ENCODE measurements around the gene ANKH. TPM values are rescaled to one million over a fixed set of nuclear protein-coding genes. Genes with fewer than 3 reads are reported as not detected.

Gene ANKH
- polyA plus RNA-seq, 1 donor, result 85.6 TPM

- no peaks in the 10 kb centered on the region for H3K9me3 ChIP-seq (ENCODE audit: control insufficient read depth, low read depth, low read length)
- WGBS (ENCODE audit: insufficient coverage, low lambda C conversion rate), result 97% methylated on average over 6 of the region's 6 CpGs
- no peaks in the 10 kb centered on the region for H3K27me3 ChIP-seq (ENCODE audit: control insufficient read depth, insufficient read depth, low read length)
- H3K27ac ChIP-seq (ENCODE audit: low read length), result no peak overlapping the region
- H3K4me1 ChIP-seq (ENCODE audit: control insufficient read depth, insufficient read depth, low read length), result no peaks in the 10 kb centered on the region
- no peak for DNase-seq
- H3K36me3 ChIP-seq (ENCODE audit: control insufficient read depth, insufficient read depth, low read length), result peaks cover 4% of the 10 kb centered on the region
- H3K4me3 ChIP-seq (ENCODE audit: low read length), result no peak overlapping the region
Observed at GRCh38 chr5:14816999-14817761, 54.4 kb downstream of the ANKH start.

GRCh38 chr5:14816374-14816998, 55.1 kb downstream of the ANKH start:
- no peak overlapping the region for H3K27ac ChIP-seq (ENCODE audit: low read length)
- H3K4me3 ChIP-seq (ENCODE audit: low read length), result no peak overlapping the region
- no peaks in the 10 kb centered on the region for H3K4me1 ChIP-seq (ENCODE audit: control insufficient read depth, insufficient read depth, low read length)
- H3K27me3 ChIP-seq (ENCODE audit: control insufficient read depth, insufficient read depth, low read length), result no peaks in the 10 kb centered on the region
- DNase-seq, result no peak
- H3K36me3 ChIP-seq (ENCODE audit: control insufficient read depth, insufficient read depth, low read length), result peaks cover 4% of the 10 kb centered on the region
- H3K9me3 ChIP-seq (ENCODE audit: control insufficient read depth, low read depth, low read length), result no peaks in the 10 kb centered on the region
- 79% methylated on average over 5 of the region's 11 CpGs for WGBS (ENCODE audit: insufficient coverage, low lambda C conversion rate)

- H3K36me3 ChIP-seq (ENCODE audit: control insufficient read depth, insufficient read depth, low read length), result no peaks in the 10 kb centered on the region
- no CpG with 5 or more reads among the region's 3 CpGs for WGBS (ENCODE audit: insufficient coverage, low lambda C conversion rate)
Observed at GRCh38 chr5:14813747-14814146, 57.8 kb downstream of the ANKH start.

GRCh38 chr5:14812166-14812565, 59.4 kb downstream of the ANKH start:
- Histone ChIP-seq H3K36me3 (ENCODE audit: control insufficient read depth, insufficient read depth, low read length) (no peaks in the 10 kb centered on the region), H3K9me3 (ENCODE audit: control insufficient read depth, low read depth, low read length) (no peaks in the 10 kb centered on the region), H3K27ac (ENCODE audit: low read length) (no peak overlapping the region), H3K4me1 (ENCODE audit: control insufficient read depth, insufficient read depth, low read length) (no peaks in the 10 kb centered on the region), H3K27me3 (ENCODE audit: control insufficient read depth, insufficient read depth, low read length) (no peaks in the 10 kb centered on the region), H3K4me3 (ENCODE audit: low read length) (no peak overlapping the region)
- WGBS (ENCODE audit: insufficient coverage, low lambda C conversion rate), result 100% methylated on average over 3 of the region's 5 CpGs
- DNase-seq, result no peak

More at GRCh38 chr5:14813747-14814146, 57.8 kb downstream of the ANKH start:
- no peak for DNase-seq
- Histone ChIP-seq H3K9me3 (ENCODE audit: control insufficient read depth, low read depth, low read length) (no peaks in the 10 kb centered on the region), H3K4me3 (ENCODE audit: low read length) (no peak overlapping the region), H3K27me3 (ENCODE audit: control insufficient read depth, insufficient read depth, low read length) (no peaks in the 10 kb centered on the region), H3K4me1 (ENCODE audit: control insufficient read depth, insufficient read depth, low read length) (no peaks in the 10 kb centered on the region), H3K27ac (ENCODE audit: low read length) (no peak overlapping the region)

DNA sequence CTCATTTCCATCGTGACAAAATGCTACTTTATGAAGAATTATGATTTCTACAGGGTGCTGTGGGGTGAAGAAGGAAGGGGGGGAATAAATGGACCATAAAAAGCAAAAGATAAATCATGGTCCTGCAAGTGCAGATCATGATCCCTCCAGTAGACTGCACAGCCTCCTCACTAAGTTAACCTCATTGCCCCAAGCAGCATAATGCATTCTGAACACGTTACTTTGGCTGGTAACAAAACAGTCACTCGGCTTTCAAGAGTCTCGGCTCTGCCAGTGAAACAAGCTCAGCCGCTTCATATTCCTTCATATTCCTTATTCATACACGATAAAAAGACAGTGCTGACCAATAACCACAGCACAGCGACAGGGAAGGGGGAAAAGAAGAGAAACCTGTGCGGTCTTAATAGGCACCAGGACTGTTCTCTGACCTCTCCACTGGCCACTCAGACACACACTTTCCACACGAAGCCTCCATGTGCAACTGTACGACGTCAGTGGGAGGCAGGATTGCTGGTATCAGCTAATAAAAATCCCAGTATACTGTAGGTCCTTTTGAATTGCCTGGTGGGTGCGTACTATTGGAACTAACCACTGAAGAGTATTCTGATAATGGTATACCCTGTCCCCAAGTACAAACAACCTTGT, 60.5 kb downstream of the ANKH start:
- Histone ChIP-seq H3K27me3 (ENCODE audit: control insufficient read depth, insufficient read depth, low read length) (no peaks in the 10 kb centered on the region), H3K4me3 (ENCODE audit: low read length) (no peak overlapping the region), H3K4me1 (ENCODE audit: control insufficient read depth, insufficient read depth, low read length) (no peaks in the 10 kb centered on the region), H3K36me3 (ENCODE audit: control insufficient read depth, insufficient read depth, low read length) (no peaks in the 10 kb centered on the region), H3K9me3 (ENCODE audit: control insufficient read depth, low read depth, low read length) (no peaks in the 10 kb centered on the region), H3K27ac (ENCODE audit: low read length) (no peak overlapping the region)
- DNase-seq, result no peak
- whole genome bisulfite sequencing (ENCODE audit: insufficient coverage, low lambda C conversion rate), result 100% methylated on average over 4 of the region's 12 CpGs

DNA sequence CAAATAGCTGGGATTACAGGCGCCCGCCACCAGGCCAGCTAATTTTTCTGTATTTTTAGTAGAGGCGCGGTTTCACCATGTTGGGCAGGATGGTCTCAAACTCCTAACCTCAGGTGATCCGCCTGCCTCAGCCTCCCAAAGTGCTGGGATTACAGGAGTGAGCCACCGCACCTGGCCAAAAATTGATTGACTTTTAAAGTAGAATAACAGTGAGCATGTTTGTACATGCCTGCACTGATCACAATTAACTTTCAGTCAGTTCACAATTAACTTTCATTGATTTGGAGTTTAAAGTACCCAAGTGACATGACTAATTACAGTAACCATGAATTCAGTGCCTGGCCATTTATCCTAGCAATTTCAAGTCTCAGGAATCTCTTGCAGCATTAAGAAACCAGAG, 61.3 kb downstream of the ANKH start:
- DNase-seq, result no peak
- Histone ChIP-seq H3K36me3 (ENCODE audit: control insufficient read depth, insufficient read depth, low read length) (no peaks in the 10 kb centered on the region), H3K9me3 (ENCODE audit: control insufficient read depth, low read depth, low read length) (no peaks in the 10 kb centered on the region), H3K4me3 (ENCODE audit: low read length) (no peak overlapping the region), H3K27me3 (ENCODE audit: control insufficient read depth, insufficient read depth, low read length) (no peaks in the 10 kb centered on the region), H3K4me1 (ENCODE audit: control insufficient read depth, insufficient read depth, low read length) (no peaks in the 10 kb centered on the region), H3K27ac (ENCODE audit: low read length) (no peak overlapping the region)
- WGBS (ENCODE audit: insufficient coverage, low lambda C conversion rate), result no CpG with 5 or more reads among the region's 6 CpGs

- no peaks in the 10 kb centered on the region for H3K4me1 ChIP-seq (ENCODE audit: control insufficient read depth, insufficient read depth, low read length)
- H3K27ac ChIP-seq (ENCODE audit: low read length), result no peak overlapping the region
- no peak overlapping the region for H3K4me3 ChIP-seq (ENCODE audit: low read length)
- no CpG with 5 or more reads among the region's 11 CpGs for WGBS (ENCODE audit: insufficient coverage, low lambda C conversion rate)
- H3K36me3 ChIP-seq (ENCODE audit: control insufficient read depth, insufficient read depth, low read length), result no peaks in the 10 kb centered on the region
- no peaks in the 10 kb centered on the region for H3K27me3 ChIP-seq (ENCODE audit: control insufficient read depth, insufficient read depth, low read length)
- DNase-seq, result no peak
- H3K9me3 ChIP-seq (ENCODE audit: control insufficient read depth, low read depth, low read length), result no peaks in the 10 kb centered on the region
Observed at GRCh38 chr5:14809369-14810155, 62.0 kb downstream of the ANKH start.

DNA sequence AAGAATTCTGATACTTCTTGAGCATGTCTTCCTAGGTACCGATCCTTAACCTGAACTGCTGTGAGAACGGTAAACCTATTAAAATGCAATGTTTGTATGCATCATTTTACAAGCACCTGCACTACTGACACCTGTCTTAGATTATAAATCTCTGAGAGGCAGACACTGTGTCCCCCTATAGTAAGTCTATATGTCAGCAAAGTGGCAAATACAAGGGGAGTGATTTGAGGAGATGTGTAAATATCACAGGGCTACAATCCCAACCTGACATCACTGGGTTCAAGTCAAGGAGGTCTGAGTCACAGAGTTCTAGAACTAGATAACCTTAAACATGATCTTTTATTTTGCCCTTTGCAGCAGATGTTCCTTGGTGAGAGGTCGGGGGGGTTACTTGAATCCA, 64.1 kb downstream of the ANKH start:
- DNase-seq, result no peak
- Histone ChIP-seq H3K4me3 (ENCODE audit: low read length) (no peak overlapping the region), H3K27ac (ENCODE audit: low read length) (no peak overlapping the region), H3K36me3 (ENCODE audit: control insufficient read depth, insufficient read depth, low read length) (no peaks in the 10 kb centered on the region), H3K27me3 (ENCODE audit: control insufficient read depth, insufficient read depth, low read length) (no peaks in the 10 kb centered on the region), H3K4me1 (ENCODE audit: control insufficient read depth, insufficient read depth, low read length) (no peaks in the 10 kb centered on the region), H3K9me3 (ENCODE audit: control insufficient read depth, low read depth, low read length) (no peaks in the 10 kb centered on the region)
- 100% methylated on average over 1 of the region's 3 CpGs for WGBS (ENCODE audit: insufficient coverage, low lambda C conversion rate)

DNA sequence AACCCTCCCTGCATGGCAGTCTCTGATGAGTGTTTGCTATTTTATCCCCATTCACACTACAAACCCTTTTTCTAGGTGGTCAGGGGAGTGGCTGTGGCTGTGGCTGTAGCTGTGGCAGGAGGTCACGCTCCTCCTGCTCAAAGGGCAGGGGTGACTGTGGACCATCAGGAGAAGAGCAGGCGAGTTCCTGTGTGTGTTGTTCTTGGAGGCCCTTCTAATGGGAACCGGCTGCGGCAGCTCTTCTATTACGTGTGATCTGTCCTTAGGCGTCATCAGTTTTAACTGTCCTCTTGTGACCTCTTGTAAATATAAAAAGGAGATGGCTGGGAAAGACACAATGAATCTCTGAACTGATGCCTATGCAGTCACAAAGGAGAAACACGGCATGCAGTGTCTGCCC, 65.1 kb downstream of the ANKH start:
- Histone ChIP-seq H3K4me3 (ENCODE audit: low read length) (no peak overlapping the region), H3K9me3 (ENCODE audit: control insufficient read depth, low read depth, low read length) (no peaks in the 10 kb centered on the region), H3K36me3 (ENCODE audit: control insufficient read depth, insufficient read depth, low read length) (peaks cover 3% of the 10 kb centered on the region), H3K4me1 (ENCODE audit: control insufficient read depth, insufficient read depth, low read length) (no peaks in the 10 kb centered on the region), H3K27me3 (ENCODE audit: control insufficient read depth, insufficient read depth, low read length) (no peaks in the 10 kb centered on the region), H3K27ac (ENCODE audit: low read length) (no peak overlapping the region)
- WGBS (ENCODE audit: insufficient coverage, low lambda C conversion rate), result no CpG with 5 or more reads among the region's 7 CpGs
- DNase-seq, result no peak

- Histone ChIP-seq H3K36me3 (ENCODE audit: control insufficient read depth, insufficient read depth, low read length) (peaks cover 3% of the 10 kb centered on the region), H3K27me3 (ENCODE audit: control insufficient read depth, insufficient read depth, low read length) (no peaks in the 10 kb centered on the region), H3K4me1 (ENCODE audit: control insufficient read depth, insufficient read depth, low read length) (no peaks in the 10 kb centered on the region), H3K27ac (ENCODE audit: low read length) (no peak overlapping the region), H3K4me3 (ENCODE audit: low read length) (no peak overlapping the region), H3K9me3 (ENCODE audit: control insufficient read depth, low read depth, low read length) (no peaks in the 10 kb centered on the region)
- WGBS (ENCODE audit: insufficient coverage, low lambda C conversion rate), result no CpG with 5 or more reads among the region's 3 CpGs
- no peak for DNase-seq
Observed at GRCh38 chr5:14802541-14802940, 69.0 kb downstream of the ANKH start.
